ENCODE results near the gene DSE.
A peak's percentile ranks its signal among the peaks of the same experiment; 100 is the strongest.

Gene DSE

GRCh38 chr6:116402108-116402937, 31.6 kb downstream of the DSE start:
- TF ChIP-seq, protein P1, sequence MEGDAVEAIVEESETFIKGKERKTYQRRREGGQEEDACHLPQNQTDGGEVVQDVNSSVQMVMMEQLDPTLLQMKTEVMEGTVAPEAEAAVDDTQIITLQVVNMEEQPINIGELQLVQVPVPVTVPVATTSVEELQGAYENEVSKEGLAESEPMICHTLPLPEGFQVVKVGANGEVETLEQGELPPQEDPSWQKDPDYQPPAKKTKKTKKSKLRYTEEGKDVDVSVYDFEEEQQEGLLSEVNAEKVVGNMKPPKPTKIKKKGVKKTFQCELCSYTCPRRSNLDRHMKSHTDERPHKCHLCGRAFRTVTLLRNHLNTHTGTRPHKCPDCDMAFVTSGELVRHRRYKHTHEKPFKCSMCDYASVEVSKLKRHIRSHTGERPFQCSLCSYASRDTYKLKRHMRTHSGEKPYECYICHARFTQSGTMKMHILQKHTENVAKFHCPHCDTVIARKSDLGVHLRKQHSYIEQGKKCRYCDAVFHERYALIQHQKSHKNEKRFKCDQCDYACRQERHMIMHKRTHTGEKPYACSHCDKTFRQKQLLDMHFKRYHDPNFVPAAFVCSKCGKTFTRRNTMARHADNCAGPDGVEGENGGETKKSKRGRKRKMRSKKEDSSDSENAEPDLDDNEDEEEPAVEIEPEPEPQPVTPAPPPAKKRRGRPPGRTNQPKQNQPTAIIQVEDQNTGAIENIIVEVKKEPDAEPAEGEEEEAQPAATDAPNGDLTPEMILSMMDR (IDR thresholded peaks at IDR 0.05; ENCODE audit: low read depth, low read length, missing control alignments), result no peak
- no peak for DNase-seq (ENCODE audit: low read depth)
- H3K4me3 ChIP-seq (ENCODE audit: low read depth, low read length), result no peak overlapping the region

GRCh38 chr6:116403205-116403604, 32.5 kb downstream of the DSE start:
- no peak for DNase-seq (ENCODE audit: low read depth)
- H3K4me3 ChIP-seq (ENCODE audit: low read depth, low read length), result no peak overlapping the region
- TF ChIP-seq, protein P1 (IDR thresholded peaks at IDR 0.05; ENCODE audit: low read depth, low read length, missing control alignments), result no peak

- no peak overlapping the region; the same call in 1 of the 2 replicates for H3K4me3 ChIP-seq (ENCODE audit: low read depth, low read length)
- no peak for DNase-seq (ENCODE audit: low read depth)
- TF ChIP-seq, protein P1 (IDR thresholded peaks at IDR 0.05; ENCODE audit: low read depth, low read length, missing control alignments), result no peak
These were observed 33.9 kb downstream of the DSE start for GRCh38 chr6:116404696-116405095.

DNA sequence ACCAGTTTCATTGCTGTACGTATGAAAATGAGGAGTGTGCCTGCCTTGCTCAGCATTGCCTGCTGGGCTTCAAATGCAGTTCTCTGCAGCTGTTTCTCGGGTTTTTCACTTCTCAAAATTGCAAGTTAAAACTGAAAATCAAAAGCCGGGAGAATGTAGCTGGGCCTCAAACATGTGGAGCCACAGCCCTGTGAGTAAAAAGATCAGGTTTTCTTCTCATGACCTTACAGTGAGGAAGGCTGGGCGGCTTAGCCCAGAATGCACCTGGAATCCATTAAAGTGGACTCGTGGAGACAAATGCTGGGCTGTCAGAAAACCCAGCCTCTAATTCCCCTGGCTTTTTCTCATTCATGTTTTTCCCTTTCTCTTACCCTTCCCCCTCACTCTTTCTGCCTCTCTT, 34.4 kb downstream of the DSE start:
- TF ChIP-seq, protein P1 (IDR thresholded peaks at IDR 0.05; ENCODE audit: low read depth, low read length, missing control alignments), result no peak
- peak; percentile 85 for DNase-seq (ENCODE audit: low read depth)
- peak overlapping the region; percentile 31; the same call in 1 of the 2 replicates for H3K4me3 ChIP-seq (ENCODE audit: low read depth, low read length)

GRCh38 chr6:116405652-116406356, 35.1 kb downstream of the DSE start:
- no peak for DNase-seq (ENCODE audit: low read depth)
- peak overlapping the region; percentile 24; the same call in 1 of the 2 replicates for H3K4me3 ChIP-seq (ENCODE audit: low read depth, low read length)
- TF ChIP-seq, protein P1 (IDR thresholded peaks at IDR 0.05; ENCODE audit: low read depth, low read length, missing control alignments), result no peak

DNA sequence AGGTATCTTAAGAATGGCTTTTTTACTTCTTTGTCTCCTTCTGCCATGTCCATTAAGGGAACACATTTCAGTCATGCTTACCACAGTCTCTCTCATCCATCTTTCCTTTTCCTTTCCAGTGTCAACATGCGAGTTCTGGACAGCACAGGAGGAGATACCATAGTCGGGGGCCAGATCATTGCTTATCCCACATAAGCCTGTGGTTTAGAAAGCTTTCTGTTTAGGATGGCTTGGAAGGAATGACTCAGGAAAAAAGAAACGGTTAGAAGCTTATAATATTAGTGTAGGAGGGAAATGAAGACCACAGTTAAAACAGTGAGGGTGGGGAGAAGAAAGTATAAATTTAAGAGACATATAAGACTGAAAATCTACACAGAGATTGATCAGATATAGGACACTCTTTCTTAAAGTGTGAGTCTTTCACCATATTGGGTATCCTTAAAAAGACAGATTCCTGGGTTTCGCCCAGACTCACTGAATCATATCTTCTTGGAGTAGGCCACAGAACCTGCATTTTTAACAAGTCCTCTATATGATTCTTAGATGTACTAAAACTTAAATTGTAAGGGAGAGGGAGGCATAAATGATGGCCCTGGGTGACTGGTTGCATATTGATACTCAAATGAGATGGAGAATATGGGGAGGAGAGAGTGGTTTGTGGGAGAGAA, 36.1 kb downstream of the DSE start:
- DNase-seq (ENCODE audit: low read depth), result no peak
- TF ChIP-seq, protein P1 (IDR thresholded peaks at IDR 0.05; ENCODE audit: low read depth, low read length, missing control alignments), result no peak
- no peak overlapping the region for H3K4me3 ChIP-seq (ENCODE audit: low read depth, low read length)
